ENCODE measurements around the gene KRT31.
"Not testable (repeated sequence)": the region's sequence is repeated elsewhere in the genome, so short reads cannot be mapped to it uniquely, and the experiment has no call there.

The KRT31 gene

GRCh38 chr17:41386227-41386626, 11.2 kb downstream of the KRT31 start:
- no peak for DNase-seq

GRCh38 chr17:41383690-41384089, 13.7 kb downstream of the KRT31 start:
- DNase-seq = no peak

GRCh38 chr17:41382394-41382793, 15.0 kb downstream of the KRT31 start:
- no peak for DNase-seq

GRCh38 chr17:41381943-41382342, 15.5 kb downstream of the KRT31 start, which contains the start of gene KRT34:
Gene KRT34 (minus strand): TSS chr17:41382306. CDS start chr17:41382246, 60 bp downstream.
- not testable (repeated sequence) for DNase-seq

GRCh38 chr17:41380091-41380490, 17.3 kb downstream of the KRT31 start:
- DNase-seq = not testable (repeated sequence)

GRCh38 chr17:41377546-41377945, 19.9 kb downstream of the KRT31 start:
- DNase-seq = no peak

- no peak for DNase-seq
Measured at GRCh38 chr17:41369713-41370112, 27.7 kb downstream of the KRT31 start, which contains the start of gene KRT33B. Gene KRT33B (minus strand): TSS chr17:41369813. CDS start chr17:41369750, 63 bp downstream.

- DNase-seq = no peak
Measured at GRCh38 chr17:41369023-41369422, 28.4 kb downstream of the KRT31 start.

GRCh38 chr17:41367426-41368075, 29.9 kb downstream of the KRT31 start:
- no peak for DNase-seq

GRCh38 chr17:41366070-41366469, 31.3 kb downstream of the KRT31 start:
- no peak for DNase-seq

- no peak for DNase-seq
Measured at GRCh38 chr17:41363881-41364280, 33.5 kb downstream of the KRT31 start.

GRCh38 chr17:41360296-41360995, 37.0 kb downstream of the KRT31 start:
- DNase-seq = no peak

GRCh38 chr17:41354536-41354935, 42.9 kb downstream of the KRT31 start:
- no peak for DNase-seq

- DNase-seq = no peak
Measured at GRCh38 chr17:41352597-41353366, 44.6 kb downstream of the KRT31 start.

- no peak for DNase-seq
Measured at GRCh38 chr17:41351177-41351576, 46.2 kb downstream of the KRT31 start.

GRCh38 chr17:41350381-41350878, 47.0 kb downstream of the KRT31 start, which contains the start of gene KRT33A:
Gene KRT33A (minus strand): TSS chr17:41350828. CDS start chr17:41350767, 61 bp downstream.
- DNase-seq = not testable (repeated sequence)

- DNase-seq = no peak
Measured at GRCh38 chr17:41347869-41348760, 49.3 kb downstream of the KRT31 start.

GRCh38 chr17:41346421-41346820, 51.0 kb downstream of the KRT31 start:
- not testable (repeated sequence) for DNase-seq

- DNase-seq = no peak
Measured at GRCh38 chr17:41345992-41346391, 51.4 kb downstream of the KRT31 start.

Data from DMS79 (cell line).